Stimulated activated CD8-positive, alpha-beta memory T cell treated with anti-CD3 and anti-CD28 coated beads, Interleukin-2, amount 100 ng/mL, for 1 hour (primary cell): Measurements from ENCODE around the gene IRF2BP2.

Experiments
- DNase-seq, 2 donors: peaks; one replicate each; pipeline ENCODE4 v3.0.0-alpha.2; 2020; ENCODE audit warnings: low read depth in 2 of 2

Gene IRF2BP2

DNA sequence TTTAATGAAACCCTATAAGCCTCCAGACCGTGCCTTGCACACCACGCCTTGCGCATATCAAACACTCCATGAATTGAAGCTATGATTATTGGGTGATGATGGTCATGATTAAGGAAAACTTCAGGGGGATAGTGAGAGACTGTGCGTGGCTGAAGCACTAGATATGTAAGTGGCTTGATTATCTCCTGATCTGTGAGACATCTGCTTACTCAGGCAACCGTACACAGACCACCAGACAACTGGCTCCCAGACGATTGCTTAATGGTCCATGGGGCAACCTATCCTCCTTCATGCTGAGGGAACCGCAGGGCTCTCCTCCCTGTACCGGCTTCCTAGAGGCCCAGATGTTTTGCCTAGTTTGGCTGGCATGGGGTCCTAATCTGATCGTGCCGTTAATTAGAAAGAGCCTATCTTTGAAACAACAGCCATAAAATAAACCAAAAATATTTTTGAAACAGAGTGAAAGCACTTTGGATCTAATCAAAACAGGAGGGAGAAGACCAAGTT is 51.6 kb downstream of the IRF2BP2 start:
- no peak for DNase-seq

DNA sequence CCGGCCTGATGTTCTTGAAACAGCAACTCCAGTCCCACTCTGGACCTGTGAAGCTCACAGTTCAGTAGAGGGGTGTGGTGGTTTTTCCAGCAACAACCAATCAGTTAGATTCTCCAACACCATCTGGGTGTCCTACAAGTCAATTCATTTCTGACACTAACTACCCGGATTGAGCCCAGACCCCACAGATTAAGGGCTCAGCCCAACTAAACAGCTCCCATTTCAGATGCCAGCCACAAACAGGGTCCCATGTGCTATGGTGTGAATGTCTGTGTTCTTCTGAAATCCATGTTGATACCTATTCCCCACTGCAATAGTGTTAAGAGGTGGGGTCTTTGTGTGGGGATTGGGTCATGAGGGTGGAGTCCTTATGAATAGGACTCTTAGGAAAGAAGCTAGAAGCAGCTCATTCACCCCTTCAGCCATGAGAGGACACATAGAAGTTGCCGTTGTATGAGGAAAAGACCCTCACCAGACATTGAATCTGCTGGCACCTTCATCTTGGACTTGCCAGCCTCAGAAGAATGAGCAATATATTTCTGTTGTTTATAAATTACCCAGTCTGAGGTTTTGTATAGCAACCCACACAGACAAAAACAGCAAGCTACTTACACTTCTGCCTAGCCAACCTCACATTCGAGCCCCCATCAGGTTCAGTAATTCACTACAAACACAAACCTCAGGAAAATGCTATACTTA is 53.6 kb downstream of the IRF2BP2 start:
- DNase-seq: no peak

DNA sequence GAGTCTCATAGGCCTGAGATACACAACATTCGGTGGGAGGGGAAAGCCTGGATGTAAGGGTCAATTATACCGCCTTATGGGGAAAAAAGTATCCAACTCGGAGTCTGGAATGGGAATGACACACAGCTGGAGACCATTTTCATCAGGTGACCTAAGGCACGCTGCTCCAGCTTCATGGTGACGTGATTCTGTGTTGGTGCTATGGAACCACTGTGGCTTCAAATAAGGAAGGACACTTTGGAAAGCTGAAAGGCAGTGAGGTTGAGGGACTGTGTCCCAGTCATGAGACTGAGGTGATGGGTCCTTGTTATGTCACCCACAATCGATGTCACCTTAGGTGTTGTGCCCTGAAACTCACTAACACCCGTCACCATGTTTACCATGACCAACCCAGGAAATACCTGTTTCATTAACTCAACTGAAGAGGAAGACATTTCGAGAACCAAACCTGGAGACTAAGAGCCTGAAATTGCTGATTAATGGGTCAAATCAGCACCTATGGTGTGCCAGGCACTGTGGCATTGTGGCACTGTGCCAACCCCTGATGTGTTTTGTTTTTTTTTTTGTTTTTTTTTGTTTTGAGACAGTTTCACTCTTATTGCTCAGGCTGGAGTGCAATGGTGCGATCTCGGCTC is 54.5 kb downstream of the IRF2BP2 start:
- no peak for DNase-seq

DNA sequence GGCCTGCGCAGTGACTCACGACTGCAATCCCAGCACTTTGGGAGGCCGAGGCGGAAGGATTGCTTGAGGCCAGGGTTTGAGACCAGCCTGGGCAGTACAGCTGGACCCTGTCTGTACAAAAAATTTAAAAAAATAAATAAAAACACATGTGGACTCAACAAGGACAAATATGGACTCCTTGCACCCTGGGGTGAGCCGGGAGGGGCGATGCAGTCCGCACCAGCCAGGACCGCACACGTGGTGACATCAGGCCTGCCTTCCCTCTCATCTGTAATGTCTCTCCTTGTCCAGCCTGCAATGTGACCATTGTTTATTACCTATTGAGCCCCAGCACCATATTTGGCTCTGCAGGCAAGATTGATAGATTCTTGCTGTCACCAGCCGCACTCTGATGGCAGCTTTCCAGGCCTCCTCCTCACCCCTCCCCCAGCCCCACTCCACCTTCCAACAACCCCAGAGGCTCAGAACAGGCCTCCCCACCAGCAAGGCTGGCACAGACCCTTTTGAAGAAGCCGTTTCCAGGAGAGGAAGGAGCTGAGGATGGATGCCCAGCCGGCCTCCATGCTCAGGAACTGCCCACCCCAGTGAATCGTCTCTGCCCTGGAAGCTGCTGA is 55.2 kb downstream of the IRF2BP2 start:
- DNase-seq: no peak
